ENCODE data around the gene CACNG1.

DNA sequence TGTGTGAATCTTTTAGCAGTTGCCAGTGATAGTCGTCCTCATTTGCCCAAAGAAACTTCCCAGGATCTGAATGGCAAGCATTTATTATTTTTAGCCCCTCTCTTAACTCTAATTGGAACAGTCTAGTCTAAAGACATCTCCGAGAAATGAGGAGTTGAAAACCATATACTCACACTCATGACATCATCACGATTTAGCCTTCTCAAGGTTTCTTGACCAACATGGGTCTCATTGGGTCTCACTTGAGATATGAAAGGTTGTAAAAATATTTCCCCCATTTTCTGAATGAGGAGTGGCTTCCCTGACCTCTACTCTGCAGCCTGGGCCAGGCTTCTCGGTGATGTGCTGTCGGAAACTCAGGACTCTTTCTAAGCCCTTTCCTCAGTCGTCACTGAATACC lies 37.1 kb upstream of the CACNG1 start:
- TF ChIP-seq CTCF (conservative IDR thresholded peaks at IDR 0.05), result no peak
- no peak for TF ChIP-seq EZH2 (IDR thresholded peaks at IDR 0.05; ENCODE audit: low read depth)
